ENCODE results near the gene RPL22.

RPL22 gene

GRCh38 chr1:6212193-6212959 lies 13.0 kb upstream of the RPL22 start:
- H3K36me3 Mint-ChIP-seq = peaks cover 6% of the 10 kb centered on the region
- DNase-seq (ENCODE audit: low spot score in 2 of 2) (no peak), ATAC-seq (no peak)
- no peaks in the 10 kb centered on the region for H3K9me3 Mint-ChIP-seq
- H3K4me1 Mint-ChIP-seq = peaks cover 6% of the 10 kb centered on the region
- no peak overlapping the region for H3K4me3 Mint-ChIP-seq
- H3K27ac Mint-ChIP-seq = no peak overlapping the region

GRCh38 chr1:6211731-6212130 lies 12.3 kb upstream of the RPL22 start:
- ATAC-seq (no peak), DNase-seq (ENCODE audit: low spot score in 2 of 2) (no peak)
- Mint-ChIP-seq H3K36me3 (peaks cover 6% of the 10 kb centered on the region), H3K27ac (no peak overlapping the region), H3K4me3 (no peak overlapping the region), H3K9me3 (no peaks in the 10 kb centered on the region), H3K4me1 (peaks cover 9% of the 10 kb centered on the region)

- ATAC-seq (no peak), DNase-seq (ENCODE audit: low spot score in 2 of 2) (no peak)
- Mint-ChIP-seq H3K27ac (no peak overlapping the region), H3K36me3 (peaks cover 6% of the 10 kb centered on the region), H3K4me3 (no peak overlapping the region), H3K9me3 (no peaks in the 10 kb centered on the region), H3K4me1 (peaks cover 10% of the 10 kb centered on the region)
Measured at GRCh38 chr1:6210591-6211355, 11.4 kb upstream of the RPL22 start.

GRCh38 chr1:6209661-6210580 lies 10.5 kb upstream of the RPL22 start:
- Mint-ChIP-seq H3K4me1 (peaks cover 10% of the 10 kb centered on the region), H3K27ac (peak overlapping the region; percentile 23), H3K36me3 (peaks cover 6% of the 10 kb centered on the region), H3K4me3 (peak overlapping the region; percentile 37), H3K9me3 (no peaks in the 10 kb centered on the region)
- DNase-seq (ENCODE audit: low spot score in 2 of 2) (no peak), ATAC-seq (no peak)

GRCh38 chr1:6208723-6209660 lies 9.6 kb upstream of the RPL22 start:
- ATAC-seq = peak; percentile 31
- no peak for DNase-seq (ENCODE audit: low spot score in 2 of 2)

GRCh38 chr1:6207921-6208320 lies 8.5 kb upstream of the RPL22 start:
- H3K4me3 Mint-ChIP-seq = peak overlapping the region; percentile 68
- H3K27ac Mint-ChIP-seq = no peak overlapping the region
- peaks cover 10% of the 10 kb centered on the region for H3K4me1 Mint-ChIP-seq
- no peak for DNase-seq (ENCODE audit: low spot score in 2 of 2)
- no peak for ATAC-seq
- no peaks in the 10 kb centered on the region for H3K9me3 Mint-ChIP-seq
- H3K36me3 Mint-ChIP-seq = peaks cover 6% of the 10 kb centered on the region

More at GRCh38 chr1:6208723-6209660, 9.6 kb upstream of the RPL22 start:
- H3K36me3 Mint-ChIP-seq = peaks cover 6% of the 10 kb centered on the region
- H3K4me1 Mint-ChIP-seq = peaks cover 10% of the 10 kb centered on the region
- no peaks in the 10 kb centered on the region for H3K9me3 Mint-ChIP-seq
- H3K4me3 Mint-ChIP-seq = peak overlapping the region; percentile 37
- peak overlapping the region; percentile 23 for H3K27ac Mint-ChIP-seq

- Mint-ChIP-seq H3K36me3 (peaks cover 6% of the 10 kb centered on the region), H3K4me3 (peak overlapping the region; percentile 68), H3K27ac (no peak overlapping the region), H3K9me3 (no peaks in the 10 kb centered on the region), H3K4me1 (peaks cover 10% of the 10 kb centered on the region)
- DNase-seq (ENCODE audit: low spot score in 2 of 2) (no peak), ATAC-seq (no peak)
Measured at GRCh38 chr1:6207075-6207885, 7.9 kb upstream of the RPL22 start.

- peak overlapping the region; percentile 68 for H3K4me3 Mint-ChIP-seq
Measured at GRCh38 chr1:6206520-6206855, 7.1 kb upstream of the RPL22 start.

GRCh38 chr1:6205849-6206519 lies 6.6 kb upstream of the RPL22 start, which contains the start of gene RNF207:
TSS of gene RNF207 (plus strand) at chr1:6206119. CDS start at chr1:6206536, 417 bp downstream.
- no peaks in the 10 kb centered on the region for H3K9me3 Mint-ChIP-seq
- H3K4me3 Mint-ChIP-seq = peak within 1 kb of the TSS; percentile 68
- peaks cover 6% of the 10 kb centered on the region for H3K36me3 Mint-ChIP-seq
- peaks cover 20% of the 10 kb centered on the region for H3K4me1 Mint-ChIP-seq
- no peak within 1 kb of the TSS for H3K27ac Mint-ChIP-seq
- peak; percentile 62 to 88 for DNase-seq (ENCODE audit: low spot score in 2 of 2)
- ATAC-seq = peak; percentile 87

More at GRCh38 chr1:6206520-6206855, 7.1 kb upstream of the RPL22 start:
- Mint-ChIP-seq H3K36me3 (peaks cover 6% of the 10 kb centered on the region), H3K4me1 (peaks cover 15% of the 10 kb centered on the region), H3K9me3 (no peaks in the 10 kb centered on the region), H3K27ac (no peak overlapping the region)
- no peak for ATAC-seq
- DNase-seq (ENCODE audit: low spot score in 2 of 2) = no peak

- ATAC-seq (no peak), DNase-seq (ENCODE audit: low spot score in 2 of 2) (no peak)
- H3K9me3 Mint-ChIP-seq = no peaks in the 10 kb centered on the region
- H3K36me3 Mint-ChIP-seq = peaks cover 24% of the 10 kb centered on the region
- peak overlapping the region; percentile 94 for H3K27ac Mint-ChIP-seq
- peaks cover 47% of the 10 kb centered on the region for H3K4me1 Mint-ChIP-seq
- H3K4me3 Mint-ChIP-seq = no peak overlapping the region
Measured at GRCh38 chr1:6202256-6202655, 2.9 kb upstream of the RPL22 start.

- H3K9me3 Mint-ChIP-seq = no peaks in the 10 kb centered on the region
- H3K4me3 Mint-ChIP-seq = peak overlapping the region; percentile 83
- peaks cover 44% of the 10 kb centered on the region for H3K36me3 Mint-ChIP-seq
- no peak for DNase-seq (ENCODE audit: low spot score in 2 of 2)
- peaks cover 57% of the 10 kb centered on the region for H3K4me1 Mint-ChIP-seq
- H3K27ac Mint-ChIP-seq = peak overlapping the region; percentile 94
- no peak for ATAC-seq
Measured at GRCh38 chr1:6200188-6200809, 904 bp upstream of the RPL22 start.

GRCh38 chr1:6198646-6199297 lies 623 bp downstream of the RPL22 start:
- H3K4me1 Mint-ChIP-seq = peaks cover 57% of the 10 kb centered on the region
- H3K4me3 Mint-ChIP-seq = peak overlapping the region; percentile 83
- no peaks in the 10 kb centered on the region for H3K9me3 Mint-ChIP-seq
- ATAC-seq = peak; percentile 39
- peaks cover 59% of the 10 kb centered on the region for H3K36me3 Mint-ChIP-seq
- H3K27ac Mint-ChIP-seq = peak overlapping the region; percentile 94
- DNase-seq (ENCODE audit: low spot score in 2 of 2) = no peak
